Measurements from ENCODE around the gene C19orf25. TPM values are rescaled to one million over a fixed set of nuclear protein-coding genes. Genes with fewer than 3 reads are reported as not detected.

The C19orf25 gene
- total and polyA plus RNA-seq, 9 of the 15 experiments (the other 6 are each of a cell fraction or from before 2014, with no cell fraction given): 0.79 to 96.0 (median 36.1) TPM

DNA sequence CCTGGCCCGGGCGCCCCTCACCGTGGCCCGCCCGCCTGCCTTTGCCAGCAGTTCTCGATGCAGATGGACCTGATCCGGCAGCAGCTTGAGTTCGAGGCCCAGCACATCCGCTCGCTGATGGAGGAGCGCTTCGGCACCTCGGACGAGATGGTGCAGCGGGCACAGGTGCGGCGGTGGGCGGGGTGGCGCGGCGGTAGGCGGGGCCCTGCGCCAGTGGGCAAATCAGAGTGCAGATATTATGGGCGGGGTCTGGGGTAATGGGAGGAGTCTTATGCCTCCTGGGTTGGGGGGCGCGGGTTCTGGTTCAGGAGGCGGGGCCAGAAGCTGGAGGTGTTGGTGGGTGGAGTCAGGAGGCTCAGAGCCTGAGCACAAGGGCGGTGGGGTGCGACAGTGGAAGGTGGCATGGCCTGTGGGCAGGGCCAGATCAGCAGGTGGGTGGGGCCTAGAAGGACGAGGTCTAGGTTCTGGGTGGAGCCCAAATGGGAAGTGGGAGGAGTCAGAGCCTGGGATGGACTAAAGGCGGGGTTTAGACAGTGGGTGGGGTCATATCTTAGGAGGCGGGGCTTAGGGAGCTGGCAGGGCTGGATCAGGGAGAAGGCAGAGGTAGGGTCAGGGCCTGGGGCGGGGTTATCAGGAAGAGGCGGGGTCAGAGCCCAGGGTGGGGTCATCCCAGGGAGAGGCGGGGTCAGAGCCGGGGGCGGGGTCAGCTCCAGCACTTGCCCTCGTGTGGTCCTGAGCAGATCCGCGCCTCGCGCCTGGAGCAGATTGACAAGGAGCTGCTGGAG, 23.5 kb downstream of the C19orf25 start (continued):
- TF ChIP-seq CHD1 (IDR thresholded peaks at IDR 0.05; ENCODE audit: low read length) (no peak), FOXK2 (conservative IDR thresholded peaks at IDR 0.05 in 1 of 2, IDR thresholded peaks at IDR 0.05 in 1 of 2; ENCODE audit: low read depth in 2 of 2) (no peak), LCOR (CRISPR knock-in tag; IDR thresholded peaks at IDR 0.05) (no peak), ESRRB (CRISPR knock-in tag; IDR thresholded peaks at IDR 0.05; ENCODE audit: borderline replicate concordance) (no peak), TCF3 (CRISPR knock-in tag; IDR thresholded peaks at IDR 0.05) (0 out of 2 replicates have a peak, but pooled peaks have one; percentile 14), SMARCA5 (IDR thresholded peaks at IDR 0.05) (no peak), NBN (IDR thresholded peaks at IDR 0.05; ENCODE audit: low read depth) (no peak), PTBP1 (IDR thresholded peaks at IDR 0.05; ENCODE audit: low read depth, low read length) (peak; percentile 69; the same call in 1 of the 2 replicates)
- TF ChIP-seq, protein P1, sequence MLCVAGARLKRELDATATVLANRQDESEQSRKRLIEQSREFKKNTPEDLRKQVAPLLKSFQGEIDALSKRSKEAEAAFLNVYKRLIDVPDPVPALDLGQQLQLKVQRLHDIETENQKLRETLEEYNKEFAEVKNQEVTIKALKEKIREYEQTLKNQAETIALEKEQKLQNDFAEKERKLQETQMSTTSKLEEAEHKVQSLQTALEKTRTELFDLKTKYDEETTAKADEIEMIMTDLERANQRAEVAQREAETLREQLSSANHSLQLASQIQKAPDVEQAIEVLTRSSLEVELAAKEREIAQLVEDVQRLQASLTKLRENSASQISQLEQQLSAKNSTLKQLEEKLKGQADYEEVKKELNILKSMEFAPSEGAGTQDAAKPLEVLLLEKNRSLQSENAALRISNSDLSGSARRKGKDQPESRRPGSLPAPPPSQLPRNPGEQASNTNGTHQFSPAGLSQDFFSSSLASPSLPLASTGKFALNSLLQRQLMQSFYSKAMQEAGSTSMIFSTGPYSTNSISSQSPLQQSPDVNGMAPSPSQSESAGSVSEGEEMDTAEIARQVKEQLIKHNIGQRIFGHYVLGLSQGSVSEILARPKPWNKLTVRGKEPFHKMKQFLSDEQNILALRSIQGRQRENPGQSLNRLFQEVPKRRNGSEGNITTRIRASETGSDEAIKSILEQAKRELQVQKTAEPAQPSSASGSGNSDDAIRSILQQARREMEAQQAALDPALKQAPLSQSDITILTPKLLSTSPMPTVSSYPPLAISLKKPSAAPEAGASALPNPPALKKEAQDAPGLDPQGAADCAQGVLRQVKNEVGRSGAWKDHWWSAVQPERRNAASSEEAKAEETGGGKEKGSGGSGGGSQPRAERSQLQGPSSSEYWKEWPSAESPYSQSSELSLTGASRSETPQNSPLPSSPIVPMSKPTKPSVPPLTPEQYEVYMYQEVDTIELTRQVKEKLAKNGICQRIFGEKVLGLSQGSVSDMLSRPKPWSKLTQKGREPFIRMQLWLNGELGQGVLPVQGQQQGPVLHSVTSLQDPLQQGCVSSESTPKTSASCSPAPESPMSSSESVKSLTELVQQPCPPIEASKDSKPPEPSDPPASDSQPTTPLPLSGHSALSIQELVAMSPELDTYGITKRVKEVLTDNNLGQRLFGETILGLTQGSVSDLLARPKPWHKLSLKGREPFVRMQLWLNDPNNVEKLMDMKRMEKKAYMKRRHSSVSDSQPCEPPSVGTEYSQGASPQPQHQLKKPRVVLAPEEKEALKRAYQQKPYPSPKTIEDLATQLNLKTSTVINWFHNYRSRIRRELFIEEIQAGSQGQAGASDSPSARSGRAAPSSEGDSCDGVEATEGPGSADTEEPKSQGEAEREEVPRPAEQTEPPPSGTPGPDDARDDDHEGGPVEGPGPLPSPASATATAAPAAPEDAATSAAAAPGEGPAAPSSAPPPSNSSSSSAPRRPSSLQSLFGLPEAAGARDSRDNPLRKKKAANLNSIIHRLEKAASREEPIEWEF (CRISPR knock-in tag; IDR thresholded peaks at IDR 0.05): no peak
- TF ChIP-seq, protein P2, sequence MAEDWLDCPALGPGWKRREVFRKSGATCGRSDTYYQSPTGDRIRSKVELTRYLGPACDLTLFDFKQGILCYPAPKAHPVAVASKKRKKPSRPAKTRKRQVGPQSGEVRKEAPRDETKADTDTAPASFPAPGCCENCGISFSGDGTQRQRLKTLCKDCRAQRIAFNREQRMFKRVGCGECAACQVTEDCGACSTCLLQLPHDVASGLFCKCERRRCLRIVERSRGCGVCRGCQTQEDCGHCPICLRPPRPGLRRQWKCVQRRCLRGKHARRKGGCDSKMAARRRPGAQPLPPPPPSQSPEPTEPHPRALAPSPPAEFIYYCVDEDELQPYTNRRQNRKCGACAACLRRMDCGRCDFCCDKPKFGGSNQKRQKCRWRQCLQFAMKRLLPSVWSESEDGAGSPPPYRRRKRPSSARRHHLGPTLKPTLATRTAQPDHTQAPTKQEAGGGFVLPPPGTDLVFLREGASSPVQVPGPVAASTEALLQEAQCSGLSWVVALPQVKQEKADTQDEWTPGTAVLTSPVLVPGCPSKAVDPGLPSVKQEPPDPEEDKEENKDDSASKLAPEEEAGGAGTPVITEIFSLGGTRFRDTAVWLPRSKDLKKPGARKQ (CRISPR knock-in tag; IDR thresholded peaks at IDR 0.05): no peak
- TF ChIP-seq, protein P3, sequence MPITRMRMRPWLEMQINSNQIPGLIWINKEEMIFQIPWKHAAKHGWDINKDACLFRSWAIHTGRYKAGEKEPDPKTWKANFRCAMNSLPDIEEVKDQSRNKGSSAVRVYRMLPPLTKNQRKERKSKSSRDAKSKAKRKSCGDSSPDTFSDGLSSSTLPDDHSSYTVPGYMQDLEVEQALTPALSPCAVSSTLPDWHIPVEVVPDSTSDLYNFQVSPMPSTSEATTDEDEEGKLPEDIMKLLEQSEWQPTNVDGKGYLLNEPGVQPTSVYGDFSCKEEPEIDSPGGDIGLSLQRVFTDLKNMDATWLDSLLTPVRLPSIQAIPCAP (CRISPR knock-in tag; IDR thresholded peaks at IDR 0.05; ENCODE audit: borderline replicate concordance): no peak
- TF ChIP-seq, protein P4, sequence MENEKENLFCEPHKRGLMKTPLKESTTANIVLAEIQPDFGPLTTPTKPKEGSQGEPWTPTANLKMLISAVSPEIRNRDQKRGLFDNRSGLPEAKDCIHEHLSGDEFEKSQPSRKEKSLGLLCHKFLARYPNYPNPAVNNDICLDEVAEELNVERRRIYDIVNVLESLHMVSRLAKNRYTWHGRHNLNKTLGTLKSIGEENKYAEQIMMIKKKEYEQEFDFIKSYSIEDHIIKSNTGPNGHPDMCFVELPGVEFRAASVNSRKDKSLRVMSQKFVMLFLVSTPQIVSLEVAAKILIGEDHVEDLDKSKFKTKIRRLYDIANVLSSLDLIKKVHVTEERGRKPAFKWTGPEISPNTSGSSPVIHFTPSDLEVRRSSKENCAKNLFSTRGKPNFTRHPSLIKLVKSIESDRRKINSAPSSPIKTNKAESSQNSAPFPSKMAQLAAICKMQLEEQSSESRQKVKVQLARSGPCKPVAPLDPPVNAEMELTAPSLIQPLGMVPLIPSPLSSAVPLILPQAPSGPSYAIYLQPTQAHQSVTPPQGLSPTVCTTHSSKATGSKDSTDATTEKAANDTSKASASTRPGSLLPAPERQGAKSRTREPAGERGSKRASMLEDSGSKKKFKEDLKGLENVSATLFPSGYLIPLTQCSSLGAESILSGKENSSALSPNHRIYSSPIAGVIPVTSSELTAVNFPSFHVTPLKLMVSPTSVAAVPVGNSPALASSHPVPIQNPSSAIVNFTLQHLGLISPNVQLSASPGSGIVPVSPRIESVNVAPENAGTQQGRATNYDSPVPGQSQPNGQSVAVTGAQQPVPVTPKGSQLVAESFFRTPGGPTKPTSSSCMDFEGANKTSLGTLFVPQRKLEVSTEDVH (IDR thresholded peaks at IDR 0.05; ENCODE audit: low read depth, partially characterized antibody): no peak
- TF ChIP-seq, protein P5, sequence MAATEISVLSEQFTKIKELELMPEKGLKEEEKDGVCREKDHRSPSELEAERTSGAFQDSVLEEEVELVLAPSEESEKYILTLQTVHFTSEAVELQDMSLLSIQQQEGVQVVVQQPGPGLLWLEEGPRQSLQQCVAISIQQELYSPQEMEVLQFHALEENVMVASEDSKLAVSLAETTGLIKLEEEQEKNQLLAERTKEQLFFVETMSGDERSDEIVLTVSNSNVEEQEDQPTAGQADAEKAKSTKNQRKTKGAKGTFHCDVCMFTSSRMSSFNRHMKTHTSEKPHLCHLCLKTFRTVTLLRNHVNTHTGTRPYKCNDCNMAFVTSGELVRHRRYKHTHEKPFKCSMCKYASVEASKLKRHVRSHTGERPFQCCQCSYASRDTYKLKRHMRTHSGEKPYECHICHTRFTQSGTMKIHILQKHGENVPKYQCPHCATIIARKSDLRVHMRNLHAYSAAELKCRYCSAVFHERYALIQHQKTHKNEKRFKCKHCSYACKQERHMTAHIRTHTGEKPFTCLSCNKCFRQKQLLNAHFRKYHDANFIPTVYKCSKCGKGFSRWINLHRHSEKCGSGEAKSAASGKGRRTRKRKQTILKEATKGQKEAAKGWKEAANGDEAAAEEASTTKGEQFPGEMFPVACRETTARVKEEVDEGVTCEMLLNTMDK (IDR thresholded peaks at IDR 0.05; ENCODE audit: borderline replicate concordance, insufficient read depth, low read depth, low read length, poor library complexity, severe bottlenecking): peak; percentile 52

All from K562 (cell line).